ENCODE results near the gene ZNF497.

DNA sequence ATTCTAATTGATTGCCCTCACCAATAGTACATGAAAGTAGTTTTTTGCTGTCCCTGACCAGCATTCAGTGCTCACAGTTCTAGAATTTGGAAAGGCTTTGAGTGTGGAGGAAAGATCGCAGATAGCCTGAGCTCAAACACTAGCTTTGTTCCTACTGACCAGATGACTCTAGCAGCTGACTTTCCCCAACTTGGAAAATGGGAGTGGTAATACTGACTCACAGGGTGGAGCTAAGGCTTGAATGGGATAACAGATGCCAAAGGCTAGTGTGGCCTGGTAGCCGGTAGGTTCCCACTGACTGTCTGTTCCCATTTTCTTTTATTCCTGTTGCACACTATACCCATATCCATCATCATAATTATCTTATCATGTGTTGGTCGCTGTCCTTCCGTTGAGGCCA, 32.1 kb downstream of the ZNF497 start:
- TF ChIP-seq CTCF (IDR thresholded peaks at IDR 0.05; ENCODE audit: poor library complexity) (no peak), EZH2 (IDR thresholded peaks at IDR 0.05; ENCODE audit: borderline replicate concordance) (no peak), EZH2phosphoT487 (IDR thresholded peaks at IDR 0.05; ENCODE audit: low read depth, severe bottlenecking, unreplicated experiment) (no peak)

Data from hepatocyte (in vitro differentiated cells).